ENCODE measurements around the gene HSPA1L. TPM values are rescaled to one million over a fixed set of nuclear protein-coding genes. Genes with fewer than 3 reads are reported as not detected.

The HSPA1L gene
- total and polyA plus RNA-seq, 4 donors, result 0.27 to 0.79 (median 0.47) TPM

DNA sequence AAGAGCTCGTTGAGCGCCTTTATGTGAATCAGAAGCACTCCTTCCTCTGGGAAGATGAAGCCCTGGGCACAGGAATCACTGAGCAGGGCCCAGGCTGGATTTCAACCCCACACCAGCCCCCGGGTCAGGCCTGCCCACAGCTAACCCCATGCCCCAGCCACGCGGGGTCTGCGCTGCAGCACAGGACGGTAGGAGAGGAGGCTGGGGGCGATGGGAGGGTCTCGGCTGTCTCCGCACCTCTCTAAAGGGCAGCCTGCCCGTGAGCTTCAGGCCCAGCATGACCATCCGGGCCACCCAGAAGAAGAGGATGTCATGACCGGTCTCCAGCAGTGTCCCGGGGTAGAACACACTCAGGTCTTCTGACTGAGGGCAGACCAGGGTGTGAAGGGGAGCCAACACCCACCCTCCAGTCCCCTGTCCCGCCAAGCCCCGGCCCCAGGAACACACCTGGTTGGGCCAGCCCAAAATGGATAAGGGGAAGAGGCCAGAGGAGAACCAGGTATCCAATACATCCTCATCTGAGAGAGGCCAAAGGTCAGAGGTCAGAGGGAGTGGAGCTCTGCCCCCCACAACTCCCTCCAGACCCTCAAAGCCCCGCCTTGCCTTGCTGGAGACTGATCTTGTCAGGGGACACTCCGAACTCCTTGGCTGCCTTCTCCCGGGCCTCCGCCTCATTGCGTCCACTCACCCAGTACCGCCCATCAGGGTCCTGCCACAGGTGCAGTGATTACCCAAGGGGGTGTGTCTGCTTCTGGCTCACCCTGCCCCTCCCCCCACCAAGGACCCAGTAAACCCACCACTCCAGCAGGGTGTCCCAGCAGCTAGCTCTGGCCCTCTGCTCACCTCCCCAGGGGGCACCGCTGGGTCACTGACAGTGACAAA is 33.6 kb downstream of the HSPA1L start:
- no peak for TF ChIP-seq FOXA2 (IDR thresholded peaks at IDR 0.05)
- no peak for TF ChIP-seq CTCF (IDR thresholded peaks at IDR 0.05; ENCODE audit: low read depth, low read length, missing input control)
- no peak for TF ChIP-seq REST (IDR thresholded peaks at IDR 0.05)
- TF ChIP-seq HNF4A (conservative IDR thresholded peaks at IDR 0.05), result no peak
- no peak for TF ChIP-seq RAD21 (IDR thresholded peaks at IDR 0.05)
- TF ChIP-seq HNF4G (IDR thresholded peaks at IDR 0.05), result no peak
- no peak for TF ChIP-seq RXRA (IDR thresholded peaks at IDR 0.05)
- TF ChIP-seq FOXA1 (IDR thresholded peaks at IDR 0.05), result no peak
- no peaks in the 10 kb centered on the region for H3K27me3 ChIP-seq (ENCODE audit: control insufficient read depth in 4 of 4, insufficient read depth in 4 of 4, low read length in 3 of 4)
- H3K4me1 ChIP-seq (ENCODE audit: control insufficient read depth in 4 of 4, insufficient read depth in 4 of 4, low read length in 3 of 4), result peaks cover under 1 to 24% (median 15%) of the 10 kb centered on the region in 4 donors
- H3K9ac ChIP-seq (ENCODE audit: low read depth in 1 of 2, low read length in 2 of 2), result no peak overlapping the region
- no peak overlapping the region for H3K27ac ChIP-seq (ENCODE audit: low read depth in 1 of 2, low read length in 2 of 2)
- no peak overlapping the region for H3K4me3 ChIP-seq (ENCODE audit: low read depth in 1 of 3, low read length in 3 of 3)
- no peak for DNase-seq (ENCODE audit: low spot score)
- H3K36me3 ChIP-seq (ENCODE audit: control insufficient read depth in 4 of 4, insufficient read depth in 3 of 4, low read depth in 1 of 4, low read length in 3 of 4), result peaks cover 14 to 53% (median 17%) of the 10 kb centered on the region in 4 donors
- WGBS, result 97% methylated on average over 23 of the region's 23 CpGs
- no peaks in the 10 kb centered on the region for H3K9me3 ChIP-seq (ENCODE audit: control insufficient read depth in 4 of 4, low read length in 3 of 4)

- no peak for DNase-seq (ENCODE audit: low spot score)
- H3K27me3 ChIP-seq (ENCODE audit: control insufficient read depth in 4 of 4, insufficient read depth in 4 of 4, low read length in 3 of 4), result no peaks in the 10 kb centered on the region
- no peak overlapping the region for H3K27ac ChIP-seq (ENCODE audit: low read depth in 1 of 2, low read length in 2 of 2)
- TF ChIP-seq RAD21 (IDR thresholded peaks at IDR 0.05), result no peak
- no peak for TF ChIP-seq TAF1 (conservative IDR thresholded peaks at IDR 0.05)
- TF ChIP-seq HNF4G (IDR thresholded peaks at IDR 0.05), result no peak
- peaks cover 14 to 53% (median 17%) of the 10 kb centered on the region in 4 donors for H3K36me3 ChIP-seq (ENCODE audit: control insufficient read depth in 4 of 4, insufficient read depth in 3 of 4, low read depth in 1 of 4, low read length in 3 of 4)
- 93% methylated on average over 20 of the region's 20 CpGs for WGBS
- no peak overlapping the region for H3K4me3 ChIP-seq (ENCODE audit: low read depth in 1 of 3, low read length in 3 of 3)
- no peak overlapping the region for H3K9ac ChIP-seq (ENCODE audit: low read depth in 1 of 2, low read length in 2 of 2)
- no peaks in the 10 kb centered on the region for H3K9me3 ChIP-seq (ENCODE audit: control insufficient read depth in 4 of 4, low read length in 3 of 4)
- peaks cover 6 to 32% (median 23%) of the 10 kb centered on the region in 4 donors for H3K4me1 ChIP-seq (ENCODE audit: control insufficient read depth in 4 of 4, insufficient read depth in 4 of 4, low read length in 3 of 4)
Measured at GRCh38 chr6:31780507-31781243, 34.4 kb downstream of the HSPA1L start.

DNA sequence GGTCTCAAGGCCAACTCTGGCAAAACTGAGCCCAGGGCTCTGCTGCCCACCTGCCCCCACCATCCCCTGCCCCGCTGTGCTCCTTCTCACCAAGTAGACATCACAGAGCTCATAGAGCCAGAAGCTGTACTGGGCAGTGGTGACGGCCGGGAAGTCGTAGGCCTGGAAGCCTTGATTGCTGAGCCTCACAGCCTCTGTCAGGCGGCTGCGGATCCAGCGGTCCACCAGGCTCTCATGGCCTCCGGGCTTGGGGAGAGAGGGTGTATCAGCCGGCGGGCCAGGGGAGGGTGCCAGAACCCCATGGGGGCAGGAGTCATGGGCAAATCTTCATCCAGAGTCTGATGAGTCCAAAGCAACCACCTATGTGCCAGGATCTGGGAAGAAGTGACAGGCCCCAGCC is 35.2 kb downstream of the HSPA1L start:
- H3K9ac ChIP-seq (ENCODE audit: low read depth in 1 of 2, low read length in 2 of 2), result no peak overlapping the region
- H3K4me1 ChIP-seq (ENCODE audit: control insufficient read depth in 4 of 4, insufficient read depth in 4 of 4, low read length in 3 of 4), result peaks cover 6 to 38% (median 28%) of the 10 kb centered on the region in 4 donors
- no peak overlapping the region for H3K4me3 ChIP-seq (ENCODE audit: low read depth in 1 of 3, low read length in 3 of 3)
- H3K36me3 ChIP-seq (ENCODE audit: control insufficient read depth in 4 of 4, insufficient read depth in 3 of 4, low read depth in 1 of 4, low read length in 3 of 4), result peaks cover 10 to 46% (median 12%) of the 10 kb centered on the region in 4 donors
- H3K9me3 ChIP-seq (ENCODE audit: control insufficient read depth in 4 of 4, low read length in 3 of 4), result no peaks in the 10 kb centered on the region
- DNase-seq (ENCODE audit: low spot score), result no peak
- no peaks in the 10 kb centered on the region for H3K27me3 ChIP-seq (ENCODE audit: control insufficient read depth in 4 of 4, insufficient read depth in 4 of 4, low read length in 3 of 4)
- WGBS, result 96% methylated on average over 10 of the region's 10 CpGs
- H3K27ac ChIP-seq (ENCODE audit: low read depth in 1 of 2, low read length in 2 of 2), result no peak overlapping the region
- TF ChIP-seq REST (IDR thresholded peaks at IDR 0.05) (no peak), YY1 (IDR thresholded peaks at IDR 0.05) (no peak), TAF1 (conservative IDR thresholded peaks at IDR 0.05) (no peak), ATF3 (IDR thresholded peaks at IDR 0.05) (no peak), FOXA2 (IDR thresholded peaks at IDR 0.05) (no peak), HNF4G (IDR thresholded peaks at IDR 0.05) (no peak)
- TF ChIP-seq, protein P1, sequence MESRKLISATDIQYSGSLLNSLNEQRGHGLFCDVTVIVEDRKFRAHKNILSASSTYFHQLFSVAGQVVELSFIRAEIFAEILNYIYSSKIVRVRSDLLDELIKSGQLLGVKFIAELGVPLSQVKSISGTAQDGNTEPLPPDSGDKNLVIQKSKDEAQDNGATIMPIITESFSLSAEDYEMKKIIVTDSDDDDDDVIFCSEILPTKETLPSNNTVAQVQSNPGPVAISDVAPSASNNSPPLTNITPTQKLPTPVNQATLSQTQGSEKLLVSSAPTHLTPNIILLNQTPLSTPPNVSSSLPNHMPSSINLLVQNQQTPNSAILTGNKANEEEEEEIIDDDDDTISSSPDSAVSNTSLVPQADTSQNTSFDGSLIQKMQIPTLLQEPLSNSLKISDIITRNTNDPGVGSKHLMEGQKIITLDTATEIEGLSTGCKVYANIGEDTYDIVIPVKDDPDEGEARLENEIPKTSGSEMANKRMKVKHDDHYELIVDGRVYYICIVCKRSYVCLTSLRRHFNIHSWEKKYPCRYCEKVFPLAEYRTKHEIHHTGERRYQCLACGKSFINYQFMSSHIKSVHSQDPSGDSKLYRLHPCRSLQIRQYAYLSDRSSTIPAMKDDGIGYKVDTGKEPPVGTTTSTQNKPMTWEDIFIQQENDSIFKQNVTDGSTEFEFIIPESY (IDR thresholded peaks at IDR 0.05), result no peak
